Keratinocyte (primary cell): ENCODE results near the gene DPH7. TPM values are rescaled to one million over a fixed set of nuclear protein-coding genes. Genes with fewer than 3 reads are reported as not detected.

ENCODE experiments used
- DNase-seq: peaks from one replicate; pipeline ENCODE4 v3.0.0-alpha.2; 2011; ENCODE audit warnings: low read depth, missing footprints, low spot score
- FAIRE-seq: peaks from 2 replicates; lab custom pipeline; 2011; peaks lifted over from hg19 to GRCh38; lab: Jason Lieb, UNC
- H2AFZ ChIP-seq: 2 replicates; pipeline ENCODE4 v1.6.0; 2012; ENCODE audit warnings: low read length, control low read depth, inconsistent platforms; ENCODE audit not compliant: control insufficient read depth
- H3K27ac ChIP-seq: 2 replicates; pipeline ENCODE4 v1.5.1; 2011; ENCODE audit warnings: low read length; ENCODE audit not compliant: control insufficient read depth, insufficient read depth
- H3K27me3 ChIP-seq: 3 replicates; pipeline ENCODE4 v1.6.0; 2011; ENCODE audit warnings: low read length; ENCODE audit not compliant: control insufficient read depth, insufficient read depth; ENCODE audit errors: extremely low read depth
- H3K36me3 ChIP-seq, 2 experiments: 2 replicates in 1 of 2; 3 replicates in 1 of 2; pipeline ENCODE4 v1.5.1; 2011; ENCODE audit warnings: low read length in 2 of 2, mild to moderate bottlenecking in 1 of 2; ENCODE audit not compliant: control insufficient read depth in 2 of 2, insufficient read depth in 2 of 2; ENCODE audit errors: extremely low read depth in 1 of 2
- H3K4me1 ChIP-seq: 3 replicates; pipeline ENCODE4 v1.5.1; 2011; ENCODE audit warnings: low read length; ENCODE audit not compliant: control insufficient read depth, insufficient read depth; ENCODE audit errors: extremely low read depth
- H3K4me2 ChIP-seq: 3 replicates; pipeline ENCODE4 v1.6.0; 2011; ENCODE audit warnings: low read depth, low read length; ENCODE audit not compliant: control insufficient read depth, insufficient read depth; ENCODE audit errors: extremely low read depth
- H3K4me3 ChIP-seq, 3 experiments: fragments of 200-600 bp in 1 of 3; sonication (generic) in 1 of 3; 2 replicates in 2 of 3; 3 replicates in 1 of 3; pipeline ENCODE4 v1.5.1; 2011 to 2016; ENCODE audit warnings: low read length in 3 of 3, mild to moderate bottlenecking in 3 of 3, control low read depth in 2 of 3, inconsistent platforms in 1 of 3, low read depth in 1 of 3, mixed read lengths in 1 of 3, mixed run types in 1 of 3, moderate library complexity in 1 of 3; ENCODE audit not compliant: control insufficient read depth in 2 of 3, insufficient read depth in 2 of 3; ENCODE audit errors: extremely low read depth in 1 of 3
- H3K79me2 ChIP-seq: 2 replicates; pipeline ENCODE4 v1.6.0; 2012; ENCODE audit warnings: low read length; ENCODE audit not compliant: control insufficient read depth, insufficient read depth
- H3K9ac ChIP-seq: 3 replicates; pipeline ENCODE4 v1.6.0; 2011; ENCODE audit warnings: low read length; ENCODE audit not compliant: control insufficient read depth, insufficient read depth; ENCODE audit errors: extremely low read depth
- H3K9me1 ChIP-seq: 3 replicates; pipeline ENCODE4 v1.6.0; 2011; ENCODE audit warnings: low read length; ENCODE audit not compliant: control insufficient read depth, insufficient read depth; ENCODE audit errors: extremely low read depth
- H3K9me3 ChIP-seq: 2 replicates; pipeline ENCODE4 v1.5.1; 2012; ENCODE audit warnings: low read depth, low read length; ENCODE audit not compliant: control insufficient read depth
- H4K20me1 ChIP-seq: 3 replicates; pipeline ENCODE4 v1.6.0; 2011; ENCODE audit warnings: low read length; ENCODE audit not compliant: control insufficient read depth, insufficient read depth; ENCODE audit errors: extremely low read depth
- CTCF ChIP-seq, 3 experiments: IDR thresholded peaks in 1 of 3; conservative IDR thresholded peaks in 1 of 3; optimal IDR thresholded peaks in 1 of 3; 2 replicates in 2 of 3; 3 replicates in 1 of 3; pipeline versions ENCODE3 to v1.5.1; 2011; ENCODE audit warnings: low read length in 3 of 3, mild to moderate bottlenecking in 3 of 3, moderate library complexity in 2 of 3, control low read depth in 1 of 3, inconsistent platforms in 1 of 3; ENCODE audit not compliant: insufficient read depth in 2 of 3; ENCODE audit errors: extremely low read depth in 1 of 3
- EZH2 ChIP-seq: IDR thresholded peaks from one replicate; pipeline ENCODE4 v1.6.1; 2012; ENCODE audit warnings: inconsistent platforms, mild to moderate bottlenecking, low read length, moderate library complexity
- dilution Hi-C: fragments of 300-500 bp; cut with MboI; formaldehyde crosslinking; loops from one replicate; pipeline ENCODE4 v1.7.0; 2020; ENCODE audit warnings: low sequenced_read_pairs; ENCODE audit not compliant: extremely low pct_ligation_motif_present
- polyA plus RNA-seq, 5 experiments: library from polyadenylated mRNA; depleted of rRNA in 3 of 5; stranded (reverse) in 3 of 5; stranded (forward) in 1 of 5; unstranded in 1 of 5; fragments of >200 nt; gene quantifications; 1 replicate in 1 of 5; 2 replicates in 3 of 5; 3 replicates in 1 of 5; pipeline versions ENCODE4 v1.2.1 to v1.2.3, GENCODE V29; 2011 to 2012; ENCODE audit warnings: missing spikeins in 2 of 5, low read depth in 1 of 5, low replicate concordance in 1 of 5

DPH7 gene
- polyA plus RNA-seq, 1 donor (not counting 4 experiments of a cell fraction or from before 2014, with no cell fraction given): 25.3 TPM

- H3K9me1 ChIP-seq: peaks cover 6% of the 10 kb centered on the region
- H3K9me3 ChIP-seq: no peaks in the 10 kb centered on the region
- H3K79me2 ChIP-seq: peaks cover 6% of the 10 kb centered on the region
- no peaks in the 10 kb centered on the region for H3K27me3 ChIP-seq
- DNase-seq: no peak
- H4K20me1 ChIP-seq: peaks cover 2% of the 10 kb centered on the region
- peaks cover 22 to 32% of the 10 kb centered on the region in 2 experiments for H3K36me3 ChIP-seq
- no peak overlapping the region for H2AFZ ChIP-seq
- no peak for FAIRE-seq
- TF ChIP-seq EZH2 (no peak), CTCF (optimal IDR thresholded peaks at IDR 0.05 in 1 of 3, IDR thresholded peaks at IDR 0.05 in 1 of 3, conservative IDR thresholded peaks at IDR 0.05 in 1 of 3; ENCODE audit: extremely low read depth in 1 of 3, insufficient read depth in 2 of 3, low read length in 3 of 3) (no peak)
- H3K4me3 ChIP-seq: no peak overlapping the region
- H3K27ac ChIP-seq: no peak overlapping the region
- dilution Hi-C loops: no loop called here
- H3K4me2 ChIP-seq: no peak overlapping the region
- no peaks in the 10 kb centered on the region for H3K4me1 ChIP-seq
- no peak overlapping the region for H3K9ac ChIP-seq
Measured at GRCh38 chr9:137558127-137558526, 20.6 kb downstream of the DPH7 start.

GRCh38 chr9:137556069-137556838 is 22.5 kb downstream of the DPH7 start:
- no peaks in the 10 kb centered on the region for H3K27me3 ChIP-seq
- no peak for FAIRE-seq
- H3K4me3 ChIP-seq: no peak overlapping the region
- TF ChIP-seq CTCF (optimal IDR thresholded peaks at IDR 0.05 in 1 of 3, IDR thresholded peaks at IDR 0.05 in 1 of 3, conservative IDR thresholded peaks at IDR 0.05 in 1 of 3; ENCODE audit: extremely low read depth in 1 of 3, insufficient read depth in 2 of 3, low read length in 3 of 3) (no peak), EZH2 (no peak)
- peaks cover 6% of the 10 kb centered on the region for H3K4me1 ChIP-seq
- dilution Hi-C loops: no loop called here
- H2AFZ ChIP-seq: no peak overlapping the region
- no peak overlapping the region for H3K27ac ChIP-seq
- H3K9me3 ChIP-seq: no peaks in the 10 kb centered on the region
- H3K79me2 ChIP-seq: peaks cover 13% of the 10 kb centered on the region
- H4K20me1 ChIP-seq: peaks cover 2% of the 10 kb centered on the region
- no peak for DNase-seq
- H3K4me2 ChIP-seq: no peak overlapping the region
- H3K9me1 ChIP-seq: peaks cover 6% of the 10 kb centered on the region
- H3K36me3 ChIP-seq: peaks cover 19 to 31% of the 10 kb centered on the region in 2 experiments
- H3K9ac ChIP-seq: no peak overlapping the region
